Renal cortical epithelial cell (primary cell): Measurements from ENCODE around the gene DCC. TPM values are rescaled to one million over a fixed set of nuclear protein-coding genes. Genes with fewer than 3 reads are reported as not detected.
"Not testable (repeated sequence)": the region's sequence is repeated elsewhere in the genome, so short reads cannot be mapped to it uniquely, and the experiment has no call there.

Source experiments
- DNase-seq: peaks from one replicate; pipeline ENCODE4 v3.0.0-alpha.2; 2011; ENCODE audit warnings: low read depth
- total RNA-seq: library from RNA; depleted of rRNA; stranded (reverse); fragments of >200 nt; gene quantifications from 2 replicates; pipeline ENCODE4 v1.2.3, GENCODE V29; 2014

The DCC gene
- total RNA-seq, 1 donor from 2014 or later: not detected

GRCh38 chr18:53387581-53387980, 1047.6 kb downstream of the DCC start:
- DNase-seq: no peak

GRCh38 chr18:53402670-53403069, 1062.7 kb downstream of the DCC start:
- DNase-seq: no peak

- no peak for DNase-seq
These were observed 1068.3 kb downstream of the DCC start for GRCh38 chr18:53408271-53408670.

GRCh38 chr18:53411511-53411910, 1071.5 kb downstream of the DCC start:
- DNase-seq: no peak

- no peak for DNase-seq
These were observed 1077.0 kb downstream of the DCC start for GRCh38 chr18:53417003-53417402.

- DNase-seq: no peak
These were observed 1081.9 kb downstream of the DCC start for GRCh38 chr18:53421869-53422268.

GRCh38 chr18:53422896-53423295, 1082.9 kb downstream of the DCC start:
- no peak for DNase-seq

- no peak for DNase-seq
These were observed 1086.7 kb downstream of the DCC start for GRCh38 chr18:53426666-53427184.

GRCh38 chr18:53441761-53442414, 1101.9 kb downstream of the DCC start:
- DNase-seq: no peak

- DNase-seq: no peak
These were observed 1102.4 kb downstream of the DCC start for GRCh38 chr18:53442415-53442783.

- no peak for DNase-seq
These were observed 1103.3 kb downstream of the DCC start for GRCh38 chr18:53443336-53443735.

- DNase-seq: no peak
These were observed 1103.8 kb downstream of the DCC start for GRCh38 chr18:53443831-53444230.

GRCh38 chr18:53451902-53452301, 1111.9 kb downstream of the DCC start:
- no peak for DNase-seq

GRCh38 chr18:53457068-53457467, 1117.1 kb downstream of the DCC start:
- DNase-seq: peak; percentile 63

- peak; percentile 16 for DNase-seq
These were observed 1118.3 kb downstream of the DCC start for GRCh38 chr18:53458268-53458667.

- peak; percentile 16 for DNase-seq
These were observed 1119.1 kb downstream of the DCC start for GRCh38 chr18:53458944-53459580.

- DNase-seq: no peak
These were observed 1127.8 kb downstream of the DCC start for GRCh38 chr18:53467756-53468155.

- not testable (repeated sequence) for DNase-seq
These were observed 1128.2 kb downstream of the DCC start for GRCh38 chr18:53468173-53468572.

- no peak for DNase-seq
These were observed 1132.5 kb downstream of the DCC start for GRCh38 chr18:53472546-53472945.

- DNase-seq: no peak
These were observed 1138.2 kb downstream of the DCC start for GRCh38 chr18:53478155-53478554.

GRCh38 chr18:53486296-53486695, 1146.3 kb downstream of the DCC start:
- DNase-seq: peak; percentile 34

- DNase-seq: peak; percentile 93
These were observed 1149.3 kb downstream of the DCC start for GRCh38 chr18:53489266-53489665.

- DNase-seq: peak; percentile 26
These were observed 1150.0 kb downstream of the DCC start for GRCh38 chr18:53490019-53490418.

GRCh38 chr18:53496028-53496427, 1156.0 kb downstream of the DCC start:
- DNase-seq: no peak
